MCF 10A (cell line): ENCODE results near the gene SLC25A22. TPM values are rescaled to one million over a fixed set of nuclear protein-coding genes. Genes with fewer than 3 reads are reported as not detected.
A peak's percentile ranks its signal among the peaks of the same experiment; 100 is the strongest.

ENCODE experiments used
- BruUV-seq: library from RNA; stranded (reverse); fragments of 400-500 nt; replicated peaks from 2 replicates; lab custom pipeline; 2021; lab: Mats Ljungman, UMichigan
- CTCF ChIA-PET: fragments of 300-600 bp; sonication (Branson Sonifier 250); formaldehyde crosslinking; extraction: SDS; loops from one replicate; lab custom pipeline; 2021; ENCODE audit warnings: antibody characterized with exemption, inconsistent platforms; lab: Yijun Ruan, JAX
- POLR2A ChIA-PET: fragments of 300-600, 350-650 bp; sonication (Branson Sonifier 250); formaldehyde crosslinking; extraction: SDS; loops from one replicate; lab custom pipeline; 2020; ENCODE audit warnings: antibody characterized with exemption, inconsistent platforms; lab: Yijun Ruan, JAX
- DNase-seq: peaks from one replicate; pipeline ENCODE4 v3.0.0-alpha.2; 2018; ENCODE audit not compliant: unreplicated experiment
- H3K27ac Mint-ChIP-seq: one replicate; pipeline ENCODE4 v1.8.0; 2022; ENCODE audit warnings: mild to moderate bottlenecking, low read depth, mixed read lengths; ENCODE audit not compliant: unreplicated experiment
- H3K27me3 Mint-ChIP-seq: one replicate; pipeline ENCODE4 v1.8.0; 2022; ENCODE audit warnings: mixed read lengths; ENCODE audit not compliant: insufficient read depth, unreplicated experiment
- H3K36me3 Mint-ChIP-seq: one replicate; pipeline ENCODE4 v1.8.0; 2022; ENCODE audit warnings: mild to moderate bottlenecking, moderate library complexity, mixed read lengths; ENCODE audit not compliant: insufficient read depth, unreplicated experiment
- H3K4me1 Mint-ChIP-seq: one replicate; pipeline ENCODE4 v1.8.0; 2022; ENCODE audit warnings: mixed read lengths; ENCODE audit not compliant: insufficient read depth, unreplicated experiment
- H3K4me3 Mint-ChIP-seq: one replicate; pipeline ENCODE4 v1.8.0; 2022; ENCODE audit warnings: mild to moderate bottlenecking, moderate library complexity, mixed read lengths; ENCODE audit not compliant: unreplicated experiment
- H3K9me3 Mint-ChIP-seq: one replicate; pipeline ENCODE4 v1.8.0; 2022; ENCODE audit warnings: mixed read lengths; ENCODE audit not compliant: unreplicated experiment
- intact Hi-C: fragments of 100-400 bp; cut with micrococcal nuclease; formaldehyde crosslinking; loops from 2 replicates; pipeline ENCODE4 v1.14.1; 2022
- total RNA-seq: library from RNA; stranded (reverse); gene quantifications from 2 replicates; pipeline ENCODE4 v1.2.3, GENCODE V29; 2022
- TF ChIP-seq, protein P1 (sequence below): fragments of 200-600 bp; IDR thresholded peaks from one replicate; pipeline ENCODE4 v1.8.0; 2022; ENCODE audit warnings: antibody characterized with exemption, mild to moderate bottlenecking; ENCODE audit not compliant: unreplicated experiment

Gene SLC25A22
- total RNA-seq, 1 experiment from 2014 or later = 34.0 TPM

DNA sequence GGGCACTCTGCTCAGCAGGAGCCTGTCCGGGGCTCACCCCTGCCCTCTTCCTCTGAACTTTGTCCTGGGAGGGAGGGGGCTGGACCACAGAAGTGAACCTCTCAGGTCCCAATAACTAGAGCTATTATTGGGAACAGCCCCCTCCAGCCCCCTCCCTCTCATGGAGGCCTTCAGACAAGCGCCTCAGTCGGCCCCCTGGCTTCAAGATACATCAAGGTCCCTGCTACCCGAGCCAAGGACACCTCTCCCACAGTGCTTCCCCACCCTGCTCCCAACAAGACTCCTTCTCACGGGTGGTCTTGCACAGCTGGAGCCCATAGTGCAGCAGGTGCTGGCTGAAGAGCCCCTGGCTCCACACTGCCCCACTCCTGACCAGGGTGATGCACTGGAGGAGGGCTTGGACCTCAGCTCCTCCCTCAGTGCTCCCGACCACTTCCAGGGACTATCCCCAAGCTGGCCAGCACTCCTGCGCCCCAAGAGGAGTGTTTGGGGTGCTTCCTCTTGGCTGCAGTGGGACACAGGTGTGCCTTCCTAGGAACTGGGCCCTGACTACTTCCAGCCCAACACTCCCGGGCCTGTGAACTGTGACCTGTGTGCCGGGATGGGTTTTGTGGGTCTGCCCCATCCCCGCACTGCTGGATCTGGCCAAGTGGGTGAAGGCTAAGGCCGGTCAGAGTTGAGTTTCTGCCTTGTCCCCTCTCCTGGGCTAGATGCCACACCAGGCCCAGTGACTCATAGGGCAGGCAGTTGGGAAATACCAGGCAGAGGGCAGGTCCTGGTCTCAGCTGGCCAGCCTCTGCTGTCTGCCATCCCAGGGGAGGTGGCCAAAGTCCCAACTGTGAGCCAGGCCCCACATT lies 22.8 kb upstream of the SLC25A22 start:
- DNase-seq = peak; percentile 91
- H3K27ac Mint-ChIP-seq = peak overlapping the region; percentile 40
- H3K9me3 Mint-ChIP-seq = no peaks in the 10 kb centered on the region
- TF ChIP-seq, protein P1, sequence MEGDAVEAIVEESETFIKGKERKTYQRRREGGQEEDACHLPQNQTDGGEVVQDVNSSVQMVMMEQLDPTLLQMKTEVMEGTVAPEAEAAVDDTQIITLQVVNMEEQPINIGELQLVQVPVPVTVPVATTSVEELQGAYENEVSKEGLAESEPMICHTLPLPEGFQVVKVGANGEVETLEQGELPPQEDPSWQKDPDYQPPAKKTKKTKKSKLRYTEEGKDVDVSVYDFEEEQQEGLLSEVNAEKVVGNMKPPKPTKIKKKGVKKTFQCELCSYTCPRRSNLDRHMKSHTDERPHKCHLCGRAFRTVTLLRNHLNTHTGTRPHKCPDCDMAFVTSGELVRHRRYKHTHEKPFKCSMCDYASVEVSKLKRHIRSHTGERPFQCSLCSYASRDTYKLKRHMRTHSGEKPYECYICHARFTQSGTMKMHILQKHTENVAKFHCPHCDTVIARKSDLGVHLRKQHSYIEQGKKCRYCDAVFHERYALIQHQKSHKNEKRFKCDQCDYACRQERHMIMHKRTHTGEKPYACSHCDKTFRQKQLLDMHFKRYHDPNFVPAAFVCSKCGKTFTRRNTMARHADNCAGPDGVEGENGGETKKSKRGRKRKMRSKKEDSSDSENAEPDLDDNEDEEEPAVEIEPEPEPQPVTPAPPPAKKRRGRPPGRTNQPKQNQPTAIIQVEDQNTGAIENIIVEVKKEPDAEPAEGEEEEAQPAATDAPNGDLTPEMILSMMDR = no peak
- intact Hi-C loops = no loop called here
- H3K36me3 Mint-ChIP-seq = peaks cover 42% of the 10 kb centered on the region
- H3K4me1 Mint-ChIP-seq = peaks cover 11% of the 10 kb centered on the region
- CTCF ChIA-PET = interaction anchor here (0.8 to 1.6 kb wide), 2 partner anchors 13 to 531 kb away, joined by 3 to 6 read pairs; no protein-coding TSS in a partner anchor
- BruUV-seq = no TSS peak
- peak overlapping the region; percentile 72 for H3K4me3 Mint-ChIP-seq
- no peaks in the 10 kb centered on the region for H3K27me3 Mint-ChIP-seq
- POLR2A ChIA-PET = interaction anchor here (0.6 to 9.6 kb wide), 10 partner anchors 10 to 125 kb away, joined by 3 to 274 read pairs (median 26); partner anchors contain the start of genes CD151, DEAF1, GATD1 and PIDD1

DNA sequence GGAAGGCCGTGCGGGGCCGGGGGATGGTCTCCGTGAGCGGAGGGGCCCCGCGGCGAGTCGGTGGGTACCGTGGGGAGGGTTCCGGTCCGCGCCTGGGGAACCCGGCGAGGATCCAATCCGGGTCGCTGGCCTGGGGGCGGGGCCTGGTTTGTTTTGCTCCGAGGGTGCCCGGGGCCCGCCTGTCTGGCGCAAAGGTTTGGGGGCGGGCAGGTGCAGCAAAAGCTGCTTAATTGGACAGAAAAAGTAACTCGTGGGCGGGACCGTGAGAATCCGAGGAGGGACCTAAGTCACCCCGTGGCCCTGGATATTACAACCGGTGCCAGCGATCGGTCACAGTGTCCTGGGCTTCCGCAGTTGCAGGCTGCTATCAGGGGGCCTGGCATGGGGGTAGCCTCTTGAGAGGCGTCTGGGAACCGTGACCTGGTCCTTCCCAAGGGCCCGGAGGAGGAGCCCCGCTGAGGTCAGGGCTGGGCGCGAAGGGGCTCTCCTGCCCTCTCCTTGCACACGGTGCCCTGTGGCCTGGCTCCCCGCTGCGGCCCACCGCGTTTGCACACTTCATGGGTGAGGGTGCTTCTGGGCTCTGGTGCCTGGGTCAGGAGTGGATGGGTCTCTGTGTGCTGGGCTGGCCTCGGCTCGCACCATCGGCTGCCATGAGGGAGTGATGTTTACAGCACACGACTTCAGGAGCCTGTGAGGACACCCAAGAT lies 22.0 kb upstream of the SLC25A22 start:
- POLR2A ChIA-PET = interaction anchor here (0.7 to 9.6 kb wide), 18 partner anchors 9 to 403 kb away, joined by 3 to 274 read pairs (median 13); partner anchors contain the start of genes CD151, CHID1, DEAF1 and GATD1
- intact Hi-C loops = loop anchor here (1.0 kb wide), 1 partner anchor 14 kb away; no protein-coding TSS in a partner anchor
- TF ChIP-seq, protein P1 = no peak
- CTCF ChIA-PET = interaction anchor here (1.6 kb wide), 1 partner anchor 14 kb away, joined by 6 read pairs; no protein-coding TSS in a partner anchor
- Mint-ChIP-seq H3K4me1 (peaks cover 11% of the 10 kb centered on the region), H3K4me3 (peak overlapping the region; percentile 72), H3K36me3 (peaks cover 34% of the 10 kb centered on the region), H3K9me3 (no peaks in the 10 kb centered on the region), H3K27ac (peak overlapping the region; percentile 40), H3K27me3 (no peaks in the 10 kb centered on the region)
- TSS peak; percentile 36 for BruUV-seq
- DNase-seq = peak; percentile 91

DNA sequence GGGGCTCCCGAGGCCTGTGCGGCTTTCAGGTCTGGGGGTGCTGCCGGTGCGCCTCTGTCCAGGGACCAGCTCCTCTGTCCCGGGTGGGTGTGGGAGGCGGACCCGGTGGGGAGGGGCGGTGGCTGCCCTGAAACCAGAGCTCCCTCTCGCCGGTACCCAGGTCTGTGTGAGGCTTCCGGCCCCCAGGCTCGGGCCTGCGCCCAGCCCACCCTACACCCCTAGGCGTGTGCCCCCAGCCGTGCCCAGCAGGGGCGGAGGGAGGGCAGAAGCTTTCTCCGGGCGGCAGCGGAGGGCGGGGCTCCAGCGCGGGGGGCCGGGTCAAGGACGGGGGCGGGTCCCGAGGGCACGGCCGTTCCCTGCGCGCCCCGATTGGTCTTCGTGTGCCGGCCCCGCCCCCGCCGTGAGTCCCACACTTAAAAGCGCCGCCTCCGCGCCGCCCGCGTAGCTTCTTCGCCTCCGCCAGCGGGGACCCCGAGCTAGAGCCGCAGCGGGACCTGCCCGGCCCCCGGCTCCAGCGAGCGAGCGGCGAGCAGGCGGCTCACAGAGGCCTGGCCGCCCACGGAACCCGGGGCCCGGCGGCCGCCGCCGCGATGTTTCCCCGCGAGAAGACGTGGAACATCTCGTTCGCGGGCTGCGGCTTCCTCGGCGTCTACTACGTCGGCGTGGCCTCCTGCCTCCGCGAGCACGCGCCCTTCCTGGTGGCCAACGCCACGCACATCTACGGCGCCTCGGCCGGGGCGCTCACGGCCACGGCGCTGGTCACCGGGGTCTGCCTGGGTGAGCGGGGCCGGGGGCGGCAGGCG lies 21.2 kb upstream of the SLC25A22 start:
- TF ChIP-seq, protein P1 = no peak
- H3K4me3 Mint-ChIP-seq = peak overlapping the region; percentile 72
- ChIA-PET CTCF (interaction anchor here (0.6 kb wide), 2 partner anchors 21 to 81 kb away, joined by 3 read pairs; no protein-coding TSS in a partner anchor), POLR2A (interaction anchor here (0.7 to 9.6 kb wide), 20 partner anchors 8 to 403 kb away, joined by 3 to 274 read pairs (median 10); partner anchors contain the start of genes CD151, CHID1, DEAF1 and GATD1)
- peak overlapping the region; percentile 40 for H3K27ac Mint-ChIP-seq
- intact Hi-C loops = loop anchor here (1.0 kb wide), 1 partner anchor 15 kb away; no protein-coding TSS in a partner anchor
- BruUV-seq = no TSS peak
- H3K4me1 Mint-ChIP-seq = peaks cover 11% of the 10 kb centered on the region
- H3K36me3 Mint-ChIP-seq = peaks cover 30% of the 10 kb centered on the region
- H3K27me3 Mint-ChIP-seq = no peaks in the 10 kb centered on the region
- H3K9me3 Mint-ChIP-seq = no peaks in the 10 kb centered on the region
- peak; percentile 89 for DNase-seq
